ENCODE measurements around the gene MTM1.
A peak's percentile ranks its signal among the peaks of the same experiment; 100 is the strongest.

The MTM1 gene

DNA sequence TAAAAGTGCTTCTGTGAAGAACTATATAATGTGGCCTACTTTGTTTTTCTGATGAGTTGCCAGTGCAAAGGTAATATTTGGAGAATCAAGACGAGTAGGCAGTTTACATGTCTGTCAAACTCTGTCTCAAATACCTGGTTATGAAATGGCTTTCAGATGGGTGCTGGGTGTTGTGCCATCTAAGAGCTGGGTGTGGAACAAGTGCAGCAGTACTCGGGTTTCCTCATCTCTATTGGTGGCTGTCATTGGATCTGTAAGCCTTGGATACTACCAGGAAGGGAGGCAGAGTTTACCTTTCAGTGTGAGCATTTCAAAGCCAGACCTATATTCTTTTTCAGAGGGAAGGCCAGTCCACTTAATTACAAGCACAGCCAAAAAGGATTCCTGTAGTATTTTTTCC lies 37.2 kb downstream of the MTM1 start:
- DNase-seq (ENCODE audit: low spot score) = no peak

DNA sequence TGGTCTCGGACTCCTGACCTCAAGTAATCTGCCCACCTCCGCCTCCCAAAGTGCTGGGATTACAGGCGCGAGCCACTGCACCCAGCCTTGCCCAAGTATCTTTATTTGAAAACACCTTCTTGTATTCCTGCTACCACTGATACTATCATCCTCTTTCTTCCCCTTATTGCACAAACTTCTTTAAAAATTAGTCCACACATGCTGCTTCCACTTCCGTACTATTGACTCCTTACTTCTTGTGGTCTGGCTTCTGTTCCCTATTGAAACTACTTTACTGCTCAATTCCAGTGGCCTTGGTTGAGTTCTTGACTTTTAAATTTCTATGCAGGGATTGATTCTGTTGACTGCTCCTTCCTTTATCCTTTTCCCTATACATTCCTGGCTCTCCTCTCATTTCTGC lies 38.8 kb downstream of the MTM1 start:
- DNase-seq (ENCODE audit: low spot score) = peak; percentile 28

- no peak for DNase-seq (ENCODE audit: low spot score)
These were observed 41.6 kb downstream of the MTM1 start for GRCh38 chrX:150610043-150610442.

DNA sequence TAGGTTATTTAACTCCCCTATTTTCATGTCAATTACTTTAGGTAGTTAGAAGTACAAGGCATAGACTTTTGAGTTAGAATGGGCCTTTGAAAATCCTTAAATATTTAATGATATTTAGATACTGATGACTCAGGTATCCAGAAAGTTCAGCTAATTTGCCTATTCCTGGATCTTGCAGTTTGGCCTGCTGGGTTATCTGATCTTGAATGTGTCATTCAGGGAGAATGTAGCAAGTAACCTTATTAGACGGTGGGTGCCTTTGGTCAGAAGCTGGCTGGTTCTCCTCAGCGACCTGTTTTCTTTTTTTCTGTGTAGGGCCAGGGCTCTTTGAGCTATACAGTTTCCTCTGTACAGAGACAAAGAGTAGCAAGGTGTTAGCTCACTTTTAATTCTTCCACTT lies 42.0 kb downstream of the MTM1 start:
- no peak for DNase-seq (ENCODE audit: low spot score)

DNA sequence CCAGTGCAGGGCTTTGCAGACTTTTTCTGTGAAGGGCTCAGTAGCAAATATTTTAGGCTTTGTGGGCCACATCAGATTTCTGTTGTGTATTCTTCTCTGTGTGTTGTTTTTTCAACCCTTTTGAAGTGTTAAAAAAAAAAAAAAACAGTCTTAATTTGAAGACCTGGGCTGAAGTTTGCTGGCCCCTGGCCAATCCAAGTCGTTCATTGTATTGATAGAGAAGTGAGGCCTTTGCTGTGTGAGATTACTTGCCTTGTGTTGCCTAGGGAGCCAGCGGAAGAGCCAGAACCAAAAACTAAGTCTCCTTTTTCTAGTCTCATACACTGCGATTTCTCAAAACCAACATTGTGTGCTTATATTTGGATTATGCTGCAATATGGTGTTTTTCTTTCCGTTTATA lies 46.9 kb downstream of the MTM1 start:
- no peak for DNase-seq (ENCODE audit: low spot score)

DNA sequence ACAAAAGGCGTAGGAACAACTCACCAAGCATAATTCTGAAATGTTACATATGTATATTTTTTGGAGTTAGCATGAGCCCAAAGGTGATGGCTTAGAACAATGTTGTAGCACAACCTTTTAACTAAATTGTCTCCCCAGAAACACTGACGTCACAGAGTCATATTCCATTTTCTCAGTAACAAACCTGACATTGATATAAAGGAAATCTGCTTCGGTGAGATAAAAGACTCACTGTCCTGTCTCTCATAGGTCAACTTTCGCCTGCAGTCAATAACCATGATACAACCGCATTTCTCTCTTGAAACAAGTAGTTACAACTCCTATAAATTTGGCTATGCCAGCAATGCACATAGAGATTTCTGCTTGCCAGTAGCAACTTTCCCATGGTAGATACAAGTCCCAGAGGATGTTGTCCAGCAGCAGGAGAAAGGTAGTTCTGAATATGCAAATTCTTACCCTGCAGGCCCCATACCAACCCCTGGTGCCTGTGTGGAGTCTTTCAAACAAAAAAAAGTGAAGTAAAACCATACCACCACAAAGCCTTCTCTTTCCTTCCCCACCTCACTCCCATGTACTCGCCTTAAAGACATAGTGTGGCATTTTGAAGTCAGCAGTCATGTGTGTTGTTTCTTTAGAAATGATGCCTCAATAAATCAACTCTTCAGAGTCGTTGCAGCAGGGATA lies 47.9 kb downstream of the MTM1 start:
- no peak for DNase-seq (ENCODE audit: low spot score)

GRCh38 chrX:150616863-150617198 lies 48.4 kb downstream of the MTM1 start:
- DNase-seq (ENCODE audit: low spot score) = no peak

DNA sequence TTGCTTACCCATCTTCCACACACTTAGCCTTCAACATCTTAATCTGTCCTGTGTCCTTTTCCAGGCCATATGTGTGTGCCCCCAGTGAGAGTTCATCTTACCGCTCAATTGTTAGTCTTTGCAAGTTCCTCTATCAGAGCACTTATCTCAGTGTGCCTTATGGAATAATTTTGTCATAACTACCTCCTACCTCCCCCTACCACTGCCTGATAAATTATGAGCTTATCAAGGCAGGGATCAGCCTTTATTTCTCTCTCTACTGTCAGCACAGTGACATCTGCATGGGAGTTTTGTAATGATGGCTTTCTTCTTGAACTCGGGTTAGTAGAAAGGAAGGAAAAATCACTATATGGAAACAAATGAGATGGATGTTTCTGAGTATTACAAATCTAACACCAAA lies 53.2 kb downstream of the MTM1 start:
- no peak for DNase-seq (ENCODE audit: low spot score)

DNA sequence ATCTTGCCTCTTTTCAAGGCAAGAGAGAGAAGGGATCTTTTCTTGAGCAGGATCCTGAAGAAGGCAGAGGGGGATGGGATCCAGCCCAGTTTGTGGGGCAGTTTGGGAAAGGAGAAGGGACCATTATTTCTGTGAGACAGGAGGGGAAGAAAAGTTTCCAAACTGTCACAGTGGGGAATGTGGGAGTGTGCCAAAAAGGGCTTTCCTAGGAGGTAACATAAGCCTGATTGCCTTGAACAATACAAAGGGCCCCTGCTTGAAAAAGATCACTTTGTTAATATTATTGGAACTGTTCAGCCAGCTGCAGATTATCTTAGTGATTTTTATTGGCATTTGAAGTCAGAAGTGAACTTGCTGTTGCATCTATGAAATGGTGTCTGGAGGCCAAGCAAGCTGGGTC lies 55.2 kb downstream of the MTM1 start:
- no peak for DNase-seq (ENCODE audit: low spot score)

GRCh38 chrX:150625097-150625496 lies 56.7 kb downstream of the MTM1 start:
- no peak for DNase-seq (ENCODE audit: low spot score)

DNA sequence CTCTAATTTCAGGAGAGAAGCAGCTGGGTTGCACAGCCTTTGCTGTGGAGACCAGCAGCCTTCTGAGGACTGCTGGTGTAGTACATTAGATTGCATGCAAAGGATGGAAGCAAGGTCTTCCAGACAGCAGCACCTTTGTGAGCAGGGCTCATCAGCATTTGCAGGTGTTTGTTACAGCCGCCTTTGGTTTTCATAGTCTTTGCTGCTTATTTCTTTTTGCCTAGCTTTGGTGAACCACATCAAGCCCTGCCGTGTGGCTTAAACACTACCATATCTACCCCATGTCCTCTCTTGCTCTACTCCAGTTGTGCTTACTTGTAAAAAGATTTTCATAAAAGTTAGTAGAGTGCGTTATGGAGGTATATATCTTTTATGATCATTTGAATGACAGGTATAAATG lies 57.5 kb downstream of the MTM1 start:
- DNase-seq (ENCODE audit: low spot score) = no peak

- no peak for DNase-seq (ENCODE audit: low spot score)
These were observed 59.5 kb downstream of the MTM1 start for GRCh38 chrX:150627957-150628356.

- DNase-seq (ENCODE audit: low spot score) = no peak
These were observed 67.5 kb downstream of the MTM1 start for GRCh38 chrX:150635952-150636351.

- no peak for DNase-seq (ENCODE audit: low spot score)
These were observed 74.0 kb downstream of the MTM1 start for GRCh38 chrX:150642423-150642822.

- DNase-seq (ENCODE audit: low spot score) = no peak
These were observed 74.8 kb downstream of the MTM1 start for GRCh38 chrX:150643271-150643670.

DNA sequence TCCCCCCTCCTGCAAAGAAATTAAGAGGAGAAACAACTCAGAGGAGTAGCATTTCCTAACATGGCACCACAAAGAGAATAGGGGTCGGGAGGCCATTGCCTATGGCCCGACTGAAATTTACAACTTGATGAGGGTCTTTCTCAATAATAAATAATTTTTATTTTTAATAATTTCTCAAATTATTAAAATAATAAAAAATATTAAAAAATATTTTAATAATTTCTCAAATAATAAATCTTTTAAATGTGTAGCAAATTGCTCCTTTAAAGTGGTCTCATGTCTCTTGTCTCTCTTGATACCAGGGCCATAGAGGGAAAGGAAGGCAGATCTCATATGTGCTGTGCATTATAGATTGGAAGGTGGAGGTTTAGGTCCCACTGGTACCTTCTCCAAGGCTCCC lies 75.5 kb downstream of the MTM1 start:
- DNase-seq (ENCODE audit: low spot score) = no peak

- no peak for DNase-seq (ENCODE audit: low spot score)
These were observed 76.0 kb downstream of the MTM1 start for GRCh38 chrX:150644422-150644821.

GRCh38 chrX:150647331-150647730 lies 78.9 kb downstream of the MTM1 start:
- DNase-seq (ENCODE audit: low spot score) = no peak

GRCh38 chrX:150648296-150648940 lies 80.0 kb downstream of the MTM1 start:
- peak; percentile 0 for DNase-seq (ENCODE audit: low spot score)

- peak; percentile 34 for DNase-seq (ENCODE audit: low spot score)
These were observed 80.9 kb downstream of the MTM1 start for GRCh38 chrX:150649096-150649870.

- no peak for DNase-seq (ENCODE audit: low spot score)
These were observed 83.5 kb downstream of the MTM1 start for GRCh38 chrX:150651906-150652305.

DNA sequence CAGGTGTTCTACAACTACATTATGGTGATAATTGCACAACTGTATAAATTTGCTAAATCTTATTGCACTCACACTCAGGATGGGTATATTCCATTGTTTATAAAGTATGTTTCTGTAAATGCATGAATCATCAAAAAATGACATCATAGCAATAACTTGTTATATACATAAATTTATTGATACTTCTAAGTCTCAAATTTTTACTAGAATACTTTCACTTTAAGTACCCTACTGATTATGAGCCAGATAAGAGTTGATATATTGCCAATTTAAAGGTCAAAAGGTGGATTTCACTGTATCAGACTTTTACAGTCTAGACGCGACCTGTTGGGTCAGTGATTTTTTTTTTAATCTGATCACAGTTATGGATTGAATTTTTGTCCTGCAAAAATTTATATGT lies 87.4 kb downstream of the MTM1 start:
- no peak for DNase-seq (ENCODE audit: low spot score)

GRCh38 chrX:150663073-150663472 lies 94.7 kb downstream of the MTM1 start:
- DNase-seq (ENCODE audit: low spot score) = no peak
